ENCODE results near the gene SMPX.

Gene SMPX

DNA sequence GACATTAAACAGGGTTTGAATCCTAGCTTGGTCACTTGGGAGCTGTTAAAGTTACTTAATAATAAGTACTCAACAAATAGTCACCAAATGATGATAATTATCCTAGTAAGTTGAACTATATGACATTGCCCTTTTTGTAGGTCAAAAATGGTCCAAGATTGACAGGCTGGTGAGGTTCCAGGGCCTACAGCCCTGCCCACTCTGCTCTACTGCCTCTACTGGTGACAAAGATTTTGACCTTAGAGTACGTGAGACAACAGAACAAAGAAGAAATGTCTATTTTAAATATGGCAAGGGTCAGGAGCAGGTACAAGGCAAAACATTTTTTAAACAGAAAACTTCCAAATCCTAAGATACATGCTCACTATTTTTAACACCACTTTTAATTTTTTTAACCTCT, 572 bp upstream of the SMPX start:
- Mint-ChIP-seq H3K4me1 (ENCODE audit: low read depth) (no peaks in the 10 kb centered on the region), H3K9me3 (no peaks in the 10 kb centered on the region), H3K27ac (no peak overlapping the region), H3K36me3 (ENCODE audit: low read depth) (no peaks in the 10 kb centered on the region), H3K4me3 (no peak overlapping the region), H3K27me3 (no peaks in the 10 kb centered on the region)

DNA sequence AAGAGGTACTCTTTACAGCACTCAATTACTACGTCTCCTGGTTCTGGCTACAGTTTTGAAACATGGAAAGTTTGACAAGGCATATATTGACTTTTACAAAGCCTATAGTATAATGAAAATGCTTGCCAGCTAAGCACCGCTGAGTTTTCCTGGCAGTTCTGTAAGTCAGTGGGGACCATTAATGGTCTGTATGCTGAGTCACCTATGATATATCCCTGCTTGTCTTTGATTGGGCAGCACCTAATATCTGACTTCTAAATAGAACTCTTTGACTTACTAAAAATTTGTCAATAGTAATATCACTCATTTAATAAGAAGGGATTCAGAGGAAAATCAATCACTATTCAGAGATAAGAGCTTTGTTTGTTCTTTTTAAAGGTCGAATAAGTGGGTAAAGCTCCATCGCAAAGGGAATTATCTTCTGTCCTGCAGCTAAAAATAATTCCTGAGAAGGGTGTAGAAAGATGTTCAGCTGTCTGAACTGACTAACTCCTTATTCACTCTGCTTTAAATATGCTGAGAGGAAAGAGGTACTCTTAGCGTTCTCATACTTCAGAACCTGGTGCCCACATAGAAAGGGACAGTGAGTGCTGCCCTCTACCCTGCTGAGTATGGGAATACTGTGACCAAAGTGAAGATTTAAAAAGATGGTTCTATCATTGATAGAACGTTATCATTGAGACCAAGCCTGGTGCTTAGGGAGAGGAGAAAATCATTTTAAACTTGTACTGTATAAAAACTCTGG, 959 bp downstream of the SMPX start:
- no peak overlapping the region for H3K27ac Mint-ChIP-seq
- H3K4me3 Mint-ChIP-seq: no peak overlapping the region
- H3K27me3 Mint-ChIP-seq: no peaks in the 10 kb centered on the region
- H3K36me3 Mint-ChIP-seq (ENCODE audit: low read depth): no peaks in the 10 kb centered on the region
- H3K9me3 Mint-ChIP-seq: no peaks in the 10 kb centered on the region
- no peaks in the 10 kb centered on the region for H3K4me1 Mint-ChIP-seq (ENCODE audit: low read depth)

DNA sequence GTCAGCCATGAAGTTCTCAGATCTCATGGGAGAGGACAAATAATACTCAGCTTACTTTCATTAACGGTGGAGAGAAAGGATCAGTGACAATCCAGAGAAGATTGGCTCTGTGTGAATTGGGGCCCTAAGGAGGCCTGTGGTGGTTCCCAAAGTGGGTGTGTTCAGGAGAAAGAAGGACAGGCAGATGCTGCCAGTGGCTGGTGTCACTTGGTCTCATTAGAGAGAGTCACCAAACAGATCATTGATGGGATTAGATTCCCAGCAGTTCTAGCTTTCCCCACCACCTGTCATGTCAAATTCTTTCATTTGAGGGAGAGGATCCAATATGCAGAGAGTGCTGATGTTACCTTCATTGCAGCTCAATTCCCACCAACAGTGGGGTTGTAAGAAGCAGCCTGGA, 8.0 kb downstream of the SMPX start:
- Mint-ChIP-seq H3K4me1 (ENCODE audit: low read depth) (no peaks in the 10 kb centered on the region), H3K27ac (no peak overlapping the region), H3K9me3 (no peaks in the 10 kb centered on the region), H3K4me3 (no peak overlapping the region), H3K27me3 (peaks cover 12% of the 10 kb centered on the region), H3K36me3 (ENCODE audit: low read depth) (no peaks in the 10 kb centered on the region)

DNA sequence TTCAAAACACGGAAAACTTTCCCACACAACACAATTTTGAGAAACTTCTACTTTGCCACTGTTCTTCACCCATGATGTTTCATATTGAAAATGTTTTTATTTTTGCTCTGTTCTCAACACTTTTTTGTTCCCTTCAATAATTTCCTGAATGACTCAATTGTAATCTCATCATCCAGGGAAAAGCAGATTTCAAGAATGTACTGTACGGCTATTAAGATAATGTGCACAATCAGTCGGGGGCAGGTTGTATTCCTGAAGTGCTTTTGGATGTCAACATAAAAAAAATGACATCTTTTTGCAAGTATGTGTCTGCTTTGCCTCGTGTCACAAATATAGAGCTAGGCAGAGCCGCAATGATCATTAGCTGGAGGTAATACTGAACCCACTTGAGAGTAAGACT, 9.7 kb downstream of the SMPX start:
- Mint-ChIP-seq H3K4me1 (ENCODE audit: low read depth) (no peaks in the 10 kb centered on the region), H3K36me3 (ENCODE audit: low read depth) (no peaks in the 10 kb centered on the region), H3K9me3 (no peaks in the 10 kb centered on the region), H3K27me3 (peaks cover 12% of the 10 kb centered on the region), H3K4me3 (no peak overlapping the region), H3K27ac (no peak overlapping the region)

DNA sequence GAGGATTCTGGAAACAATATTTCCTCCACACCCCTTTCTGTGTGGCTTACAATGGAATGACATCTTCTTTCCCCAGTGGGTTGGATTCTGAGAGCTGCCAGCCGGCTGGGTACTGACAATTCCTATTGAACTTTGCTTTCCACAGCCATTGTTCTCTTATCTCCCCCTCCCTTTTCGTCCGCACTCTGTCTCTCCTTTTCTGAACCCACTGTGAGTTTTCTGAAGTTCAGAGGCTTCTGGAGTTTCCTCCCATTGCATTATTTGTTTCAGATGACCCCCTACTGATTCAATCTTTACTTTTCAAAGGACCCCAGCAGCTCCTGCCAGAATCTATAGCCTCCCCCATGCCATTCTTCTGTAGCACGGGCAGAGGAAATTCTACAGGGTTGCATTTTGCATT, 10.4 kb downstream of the SMPX start:
- peaks cover 12% of the 10 kb centered on the region for H3K27me3 Mint-ChIP-seq
- H3K4me3 Mint-ChIP-seq: no peak overlapping the region
- no peaks in the 10 kb centered on the region for H3K9me3 Mint-ChIP-seq
- H3K36me3 Mint-ChIP-seq (ENCODE audit: low read depth): no peaks in the 10 kb centered on the region
- H3K27ac Mint-ChIP-seq: no peak overlapping the region
- H3K4me1 Mint-ChIP-seq (ENCODE audit: low read depth): no peaks in the 10 kb centered on the region

DNA sequence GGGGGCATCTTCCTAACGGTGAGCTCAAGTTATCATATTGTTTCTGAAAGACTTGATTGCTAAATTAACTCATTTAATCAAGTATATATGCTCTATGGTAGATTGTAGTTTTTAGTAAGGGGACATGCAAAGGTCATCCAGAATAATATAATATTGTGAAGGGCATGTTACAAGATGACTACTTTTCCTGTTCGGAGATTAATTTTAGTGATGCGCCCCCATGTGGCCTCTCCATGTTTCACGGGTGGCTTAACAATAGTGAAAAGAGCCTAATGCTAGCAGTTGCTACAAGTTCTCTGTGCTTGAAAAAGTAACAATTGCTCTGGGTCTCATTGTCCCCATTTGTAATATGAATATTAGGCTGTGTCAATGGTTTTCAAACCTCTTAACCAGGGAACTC, 12.2 kb downstream of the SMPX start:
- Mint-ChIP-seq H3K27ac (no peak overlapping the region), H3K27me3 (peaks cover 12% of the 10 kb centered on the region), H3K4me3 (no peak overlapping the region), H3K36me3 (ENCODE audit: low read depth) (no peaks in the 10 kb centered on the region), H3K9me3 (no peaks in the 10 kb centered on the region), H3K4me1 (ENCODE audit: low read depth) (no peaks in the 10 kb centered on the region)

DNA sequence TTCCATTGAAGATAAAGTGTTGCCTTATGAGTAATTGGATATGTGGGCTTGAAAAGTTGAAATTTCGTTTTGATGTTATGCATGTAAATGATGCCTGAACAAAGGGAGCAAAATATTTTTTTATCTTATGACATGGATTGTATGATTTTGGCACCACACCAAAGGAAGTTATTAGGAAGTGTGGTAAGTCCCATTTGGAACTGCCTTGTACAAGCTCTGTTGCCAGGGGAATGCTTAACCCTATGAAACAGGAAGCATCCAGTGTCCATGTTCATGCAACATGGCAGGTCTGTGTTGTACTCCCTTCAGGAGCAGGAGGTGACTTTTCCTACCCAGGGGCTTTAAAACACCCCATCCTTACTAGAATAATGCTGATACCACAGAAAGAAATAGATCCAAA, 13.2 kb downstream of the SMPX start:
- H3K4me3 Mint-ChIP-seq: no peak overlapping the region
- H3K27me3 Mint-ChIP-seq: peaks cover 12% of the 10 kb centered on the region
- no peak overlapping the region for H3K27ac Mint-ChIP-seq
- H3K4me1 Mint-ChIP-seq (ENCODE audit: low read depth): no peaks in the 10 kb centered on the region
- H3K36me3 Mint-ChIP-seq (ENCODE audit: low read depth): no peaks in the 10 kb centered on the region
- no peaks in the 10 kb centered on the region for H3K9me3 Mint-ChIP-seq

DNA sequence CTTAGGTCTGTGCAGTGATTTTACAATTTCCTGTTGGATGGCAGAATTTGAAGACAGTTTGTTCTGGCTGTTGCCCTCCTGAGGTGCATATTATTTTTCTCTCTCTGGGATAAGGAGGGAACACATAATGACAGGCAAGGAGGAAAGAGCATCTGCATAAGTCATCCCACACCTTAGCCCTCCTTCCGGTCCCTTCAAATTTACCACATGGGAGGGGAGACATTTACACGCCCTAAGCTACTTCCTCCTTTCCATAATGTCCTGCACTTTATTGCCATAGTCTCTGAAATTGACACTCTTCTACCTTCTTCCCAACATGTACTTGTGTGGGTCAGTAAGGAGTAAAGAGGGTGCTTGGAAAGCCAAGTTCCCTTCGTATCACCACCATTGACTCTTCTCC, 13.9 kb downstream of the SMPX start:
- Mint-ChIP-seq H3K9me3 (no peaks in the 10 kb centered on the region), H3K27ac (no peak overlapping the region), H3K36me3 (ENCODE audit: low read depth) (no peaks in the 10 kb centered on the region)

DNA sequence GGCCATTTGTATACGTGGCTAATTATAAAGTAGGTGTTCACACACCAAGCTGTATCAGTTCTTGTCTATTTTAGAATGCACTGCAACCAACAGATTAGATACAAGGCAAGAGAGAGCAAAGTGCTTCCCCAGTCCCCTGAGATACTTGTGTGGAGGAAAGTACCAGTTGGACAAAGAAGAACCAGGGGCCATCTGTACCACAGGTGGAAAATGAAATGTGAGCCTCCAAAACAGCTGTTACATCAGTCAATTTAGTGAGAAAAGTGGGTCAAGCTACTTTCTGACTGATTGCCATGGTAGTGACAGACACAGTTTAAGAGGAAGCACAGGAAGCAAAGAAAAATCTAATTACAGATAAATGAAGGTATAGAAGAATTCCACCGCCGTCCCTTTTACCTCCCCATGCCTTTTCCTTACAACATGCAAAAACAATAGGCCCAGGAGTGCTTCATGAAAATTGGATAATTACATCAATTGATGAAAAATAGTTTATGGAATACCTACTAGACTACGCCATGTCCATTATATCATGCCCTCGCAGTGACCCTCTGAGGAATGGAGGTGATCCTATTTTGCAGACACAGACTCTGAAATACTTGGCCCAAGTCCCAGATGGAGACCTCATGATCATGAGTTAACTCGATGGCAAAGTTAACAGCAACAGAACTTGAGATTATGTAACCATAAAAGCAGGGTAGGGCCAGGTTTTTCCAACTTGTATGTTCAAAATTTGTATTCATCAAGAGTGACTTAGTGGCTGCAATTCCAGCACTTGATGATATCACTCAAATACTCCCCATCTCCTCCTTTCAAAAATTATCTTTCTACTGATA, 15.8 kb downstream of the SMPX start:
- H3K4me3 Mint-ChIP-seq: no peak overlapping the region
- H3K27ac Mint-ChIP-seq: no peak overlapping the region
- no peaks in the 10 kb centered on the region for H3K9me3 Mint-ChIP-seq
- no peaks in the 10 kb centered on the region for H3K4me1 Mint-ChIP-seq (ENCODE audit: low read depth)
- no peaks in the 10 kb centered on the region for H3K27me3 Mint-ChIP-seq
- H3K36me3 Mint-ChIP-seq (ENCODE audit: low read depth): no peaks in the 10 kb centered on the region

More for the DNA sequence above, 13.9 kb downstream of the SMPX start:
- Mint-ChIP-seq H3K4me3 (no peak overlapping the region), H3K4me1 (ENCODE audit: low read depth) (no peaks in the 10 kb centered on the region), H3K27me3 (peaks cover 12% of the 10 kb centered on the region)

DNA sequence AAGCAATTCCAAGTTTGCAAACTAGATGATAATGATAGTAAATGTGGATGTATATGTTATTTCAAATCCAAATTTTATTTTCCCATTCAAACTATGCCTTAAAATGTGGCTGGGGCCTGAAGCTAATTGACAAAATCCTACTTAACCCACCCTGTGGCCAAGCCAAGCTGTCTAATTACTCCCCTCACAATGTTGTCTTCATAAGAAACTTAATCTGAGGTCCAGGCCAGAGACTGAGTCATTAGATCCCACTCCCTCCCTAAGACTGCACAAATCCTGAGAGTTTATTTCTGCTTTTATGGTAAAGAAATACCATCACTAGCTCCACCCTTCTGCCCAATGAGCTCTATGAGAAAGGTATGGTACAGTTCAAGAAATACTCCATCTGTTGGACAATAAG, 16.6 kb downstream of the SMPX start:
- no peak overlapping the region for H3K4me3 Mint-ChIP-seq
- H3K9me3 Mint-ChIP-seq: no peaks in the 10 kb centered on the region
- H3K4me1 Mint-ChIP-seq (ENCODE audit: low read depth): no peaks in the 10 kb centered on the region
- no peaks in the 10 kb centered on the region for H3K36me3 Mint-ChIP-seq (ENCODE audit: low read depth)
- H3K27ac Mint-ChIP-seq: no peak overlapping the region
- H3K27me3 Mint-ChIP-seq: peaks cover 4% of the 10 kb centered on the region

DNA sequence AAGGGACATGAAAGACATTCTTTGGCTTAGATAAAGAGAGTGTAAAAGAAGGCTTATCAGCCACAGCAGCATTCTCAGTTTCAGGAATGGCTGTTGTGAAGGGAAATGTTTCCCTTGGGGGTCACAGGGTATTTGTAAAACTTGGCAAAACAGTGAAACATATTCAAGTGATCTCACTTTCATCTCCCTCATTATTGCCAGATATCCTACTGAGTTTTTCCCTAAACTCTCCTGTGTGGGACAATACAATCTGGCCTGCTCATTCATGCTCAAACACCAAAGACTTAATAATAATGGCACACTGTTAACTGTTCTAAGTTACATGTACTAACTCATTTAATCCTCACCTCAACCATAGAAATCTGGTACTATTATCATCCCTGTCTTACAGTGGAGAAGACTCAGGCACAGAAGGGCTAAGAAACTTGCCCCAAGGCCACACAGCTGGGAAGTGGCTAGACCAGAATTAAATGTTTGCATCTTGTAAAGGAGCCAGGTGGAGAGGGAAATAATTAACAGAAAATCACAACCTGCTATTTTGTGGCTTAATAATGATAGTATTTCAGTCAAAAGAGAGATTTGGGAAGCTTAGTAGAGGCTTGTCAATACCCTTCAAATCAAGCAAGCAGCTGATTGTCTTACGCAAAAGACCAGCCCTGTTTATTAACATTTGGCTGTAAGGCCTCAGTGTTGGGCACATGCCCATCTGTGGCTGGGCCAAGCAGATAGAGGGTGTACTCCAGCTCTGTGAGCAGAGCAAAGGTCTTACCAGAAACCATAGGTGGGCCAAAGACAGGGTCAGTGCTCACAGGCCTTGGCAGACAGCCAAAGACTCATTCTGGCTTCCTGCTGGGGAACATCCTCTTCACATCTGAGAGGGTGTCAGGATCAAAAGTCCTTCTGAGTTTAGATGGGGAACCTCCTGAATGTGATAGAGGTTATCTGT, 17.3 kb downstream of the SMPX start:
- Mint-ChIP-seq H3K4me3 (no peak overlapping the region), H3K27me3 (peaks cover 4% of the 10 kb centered on the region), H3K27ac (no peak overlapping the region), H3K4me1 (ENCODE audit: low read depth) (no peaks in the 10 kb centered on the region), H3K36me3 (ENCODE audit: low read depth) (no peaks in the 10 kb centered on the region), H3K9me3 (no peaks in the 10 kb centered on the region)

DNA sequence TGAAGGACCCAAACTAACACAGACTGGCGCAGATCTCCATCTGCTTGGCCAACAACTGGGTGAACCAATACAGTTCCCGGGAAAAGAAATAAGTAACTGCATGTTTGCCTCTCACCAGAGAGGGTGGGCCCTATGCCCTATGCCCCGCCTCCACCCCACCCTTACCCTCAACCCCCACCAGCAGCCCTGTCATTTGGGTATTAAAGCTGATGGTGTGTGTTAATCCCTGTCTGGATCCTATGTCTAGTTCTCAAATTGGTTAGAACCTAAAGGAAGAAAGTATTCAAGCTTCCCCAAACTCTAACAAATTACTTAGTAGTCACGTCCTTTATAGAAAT, 19.0 kb downstream of the SMPX start:
- H3K9me3 Mint-ChIP-seq: no peaks in the 10 kb centered on the region
- H3K4me3 Mint-ChIP-seq: no peak overlapping the region
- H3K27me3 Mint-ChIP-seq: peaks cover 10% of the 10 kb centered on the region
- H3K4me1 Mint-ChIP-seq (ENCODE audit: low read depth): no peaks in the 10 kb centered on the region
- no peak overlapping the region for H3K27ac Mint-ChIP-seq
- H3K36me3 Mint-ChIP-seq (ENCODE audit: low read depth): no peaks in the 10 kb centered on the region

DNA sequence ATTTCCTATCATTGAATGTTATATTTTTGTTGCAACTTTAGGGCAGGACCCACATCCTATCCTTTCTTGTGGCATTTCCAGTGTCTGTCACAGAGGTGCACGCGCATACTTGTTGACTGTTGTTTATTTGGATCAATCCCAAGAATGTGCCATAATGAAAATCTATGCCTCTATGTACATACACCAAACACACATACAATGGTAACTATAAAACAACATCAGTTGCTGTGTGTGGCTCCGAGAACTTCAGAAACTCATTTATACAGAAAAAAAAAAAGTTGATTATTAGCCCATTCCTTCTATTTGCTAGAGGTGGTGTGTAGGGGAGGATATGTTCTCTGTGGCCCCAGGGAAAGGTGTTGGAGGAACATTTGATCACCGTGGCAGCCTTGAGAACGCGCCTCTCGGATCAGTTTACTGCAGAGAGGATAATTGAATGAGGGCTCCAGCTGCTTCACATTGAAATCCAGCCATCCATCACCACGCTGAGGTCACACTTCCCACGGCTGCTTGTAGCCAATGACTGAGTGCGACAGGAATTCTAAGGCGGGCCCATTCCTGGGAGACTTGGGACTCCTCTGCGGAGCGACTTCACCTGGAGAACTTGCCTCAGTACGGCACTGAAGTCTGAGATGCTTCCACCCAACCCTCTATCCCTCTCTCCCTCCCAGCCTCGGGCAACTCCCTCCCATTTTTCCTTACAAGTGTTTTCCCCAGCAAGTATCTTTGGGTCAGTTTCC, 19.5 kb downstream of the SMPX start:
- Mint-ChIP-seq H3K4me1 (ENCODE audit: low read depth) (no peaks in the 10 kb centered on the region), H3K27me3 (peaks cover 10% of the 10 kb centered on the region), H3K4me3 (no peak overlapping the region), H3K36me3 (ENCODE audit: low read depth) (no peaks in the 10 kb centered on the region), H3K27ac (no peak overlapping the region), H3K9me3 (no peaks in the 10 kb centered on the region)

DNA sequence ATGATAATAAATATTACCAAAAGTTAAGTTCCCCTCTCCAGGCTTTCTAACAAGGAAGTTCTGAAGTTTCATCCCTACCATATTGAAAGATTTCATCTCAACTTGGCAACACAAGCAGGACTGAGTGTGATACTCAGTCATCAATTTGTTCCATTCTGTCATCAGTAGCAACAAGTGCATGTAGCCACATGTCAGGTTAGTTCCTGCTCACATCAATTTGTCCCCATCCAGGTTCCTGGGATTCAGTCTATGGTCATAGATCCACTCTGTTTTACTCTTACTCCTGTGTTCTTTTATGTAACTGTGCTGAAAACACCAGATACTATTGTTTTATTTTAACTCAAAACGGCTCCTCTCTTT, 22.2 kb downstream of the SMPX start:
- Mint-ChIP-seq H3K9me3 (no peaks in the 10 kb centered on the region), H3K27me3 (peaks cover 10% of the 10 kb centered on the region), H3K4me3 (no peak overlapping the region), H3K4me1 (ENCODE audit: low read depth) (no peaks in the 10 kb centered on the region), H3K27ac (no peak overlapping the region), H3K36me3 (ENCODE audit: low read depth) (no peaks in the 10 kb centered on the region)
